ENCODE measurements around the gene MCF2.

DNA sequence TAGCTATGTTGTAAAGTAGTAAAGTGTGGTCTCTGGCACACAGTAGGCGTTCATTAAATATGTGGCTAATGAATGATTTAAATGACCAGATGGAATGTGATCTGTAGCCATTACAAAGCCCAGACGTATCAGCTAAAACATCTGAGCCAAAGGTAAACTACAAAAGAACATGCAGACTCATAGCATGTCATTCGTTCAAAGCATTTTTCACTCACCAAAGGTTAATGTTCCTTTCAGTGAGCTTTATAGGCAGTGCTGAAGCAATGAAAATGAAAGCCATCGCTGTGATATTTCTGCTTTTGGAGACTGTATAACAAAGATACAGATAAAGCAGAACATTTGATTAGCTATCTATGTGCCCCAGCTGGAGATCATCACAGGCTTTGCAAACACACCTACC is 126.9 kb downstream of the MCF2 start:
- TF ChIP-seq, protein P1, sequence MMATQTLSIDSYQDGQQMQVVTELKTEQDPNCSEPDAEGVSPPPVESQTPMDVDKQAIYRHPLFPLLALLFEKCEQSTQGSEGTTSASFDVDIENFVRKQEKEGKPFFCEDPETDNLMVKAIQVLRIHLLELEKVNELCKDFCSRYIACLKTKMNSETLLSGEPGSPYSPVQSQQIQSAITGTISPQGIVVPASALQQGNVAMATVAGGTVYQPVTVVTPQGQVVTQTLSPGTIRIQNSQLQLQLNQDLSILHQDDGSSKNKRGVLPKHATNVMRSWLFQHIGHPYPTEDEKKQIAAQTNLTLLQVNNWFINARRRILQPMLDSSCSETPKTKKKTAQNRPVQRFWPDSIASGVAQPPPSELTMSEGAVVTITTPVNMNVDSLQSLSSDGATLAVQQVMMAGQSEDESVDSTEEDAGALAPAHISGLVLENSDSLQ (IDR thresholded peaks at IDR 0.05) = no peak
- TF ChIP-seq GATAD2B (conservative IDR thresholded peaks at IDR 0.05; ENCODE audit: low read depth) (no peak), POLR2AphosphoS5 (IDR thresholded peaks at IDR 0.05; ENCODE audit: low read length) (no peak), DPF2 (IDR thresholded peaks at IDR 0.05) (no peak), POLR2AphosphoS2 (IDR thresholded peaks at IDR 0.05; ENCODE audit: low read depth, low read length) (no peak), RAD21 (IDR thresholded peaks at IDR 0.05; ENCODE audit: insufficient read depth, low read depth, low read length) (no peak), EZH2 (IDR thresholded peaks at IDR 0.05; ENCODE audit: borderline replicate concordance, control insufficient read depth, low read depth, low read length) (no peak), EED (IDR thresholded peaks at IDR 0.05; ENCODE audit: low read depth) (no peak)
- TF ChIP-seq, protein P2, sequence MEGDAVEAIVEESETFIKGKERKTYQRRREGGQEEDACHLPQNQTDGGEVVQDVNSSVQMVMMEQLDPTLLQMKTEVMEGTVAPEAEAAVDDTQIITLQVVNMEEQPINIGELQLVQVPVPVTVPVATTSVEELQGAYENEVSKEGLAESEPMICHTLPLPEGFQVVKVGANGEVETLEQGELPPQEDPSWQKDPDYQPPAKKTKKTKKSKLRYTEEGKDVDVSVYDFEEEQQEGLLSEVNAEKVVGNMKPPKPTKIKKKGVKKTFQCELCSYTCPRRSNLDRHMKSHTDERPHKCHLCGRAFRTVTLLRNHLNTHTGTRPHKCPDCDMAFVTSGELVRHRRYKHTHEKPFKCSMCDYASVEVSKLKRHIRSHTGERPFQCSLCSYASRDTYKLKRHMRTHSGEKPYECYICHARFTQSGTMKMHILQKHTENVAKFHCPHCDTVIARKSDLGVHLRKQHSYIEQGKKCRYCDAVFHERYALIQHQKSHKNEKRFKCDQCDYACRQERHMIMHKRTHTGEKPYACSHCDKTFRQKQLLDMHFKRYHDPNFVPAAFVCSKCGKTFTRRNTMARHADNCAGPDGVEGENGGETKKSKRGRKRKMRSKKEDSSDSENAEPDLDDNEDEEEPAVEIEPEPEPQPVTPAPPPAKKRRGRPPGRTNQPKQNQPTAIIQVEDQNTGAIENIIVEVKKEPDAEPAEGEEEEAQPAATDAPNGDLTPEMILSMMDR (IDR thresholded peaks at IDR 0.05 in 2 of 3, conservative IDR thresholded peaks at IDR 0.05 in 1 of 3; ENCODE audit: control insufficient read depth in 2 of 3, extremely low read depth in 1 of 3, insufficient read depth in 1 of 3, low read depth in 3 of 3, low read length in 3 of 3) = no peak
